BE2C (cell line): ENCODE results near the gene MEGF8.
A peak's percentile ranks its signal among the peaks of the same experiment; 100 is the strongest.

Source experiments
- DNase-seq: peaks from one replicate; pipeline ENCODE4 v3.0.0-alpha.2; 2020
- H3K27me3 ChIP-seq: fragments of 250-450 bp; sonication (Bioruptor Pico); 2 replicates; pipeline ENCODE4 v1.5.1; 2020; ENCODE audit warnings: mild to moderate bottlenecking
- H3K36me3 ChIP-seq: fragments of 250-450 bp; sonication (Bioruptor Pico); 2 replicates; pipeline ENCODE4 v1.5.1; 2020; ENCODE audit warnings: mild to moderate bottlenecking
- H3K4me1 ChIP-seq: fragments of 250-450 bp; sonication (Bioruptor Pico); 2 replicates; pipeline ENCODE4 v1.5.1; 2020
- H3K4me3 ChIP-seq: 2 replicates; pipeline ENCODE4 v1.5.1; 2011; ENCODE audit warnings: low read depth, low read length
- H3K9me3 ChIP-seq: fragments of 250-450 bp; sonication (Bioruptor Pico); 2 replicates; pipeline ENCODE4 v1.5.1; 2020
- TF ChIP-seq, protein P1 (sequence below): IDR thresholded peaks from 2 replicates; pipeline ENCODE4 v1.5.1; 2012; ENCODE audit warnings: mild to moderate bottlenecking, low read depth, low read length

The MEGF8 gene

DNA sequence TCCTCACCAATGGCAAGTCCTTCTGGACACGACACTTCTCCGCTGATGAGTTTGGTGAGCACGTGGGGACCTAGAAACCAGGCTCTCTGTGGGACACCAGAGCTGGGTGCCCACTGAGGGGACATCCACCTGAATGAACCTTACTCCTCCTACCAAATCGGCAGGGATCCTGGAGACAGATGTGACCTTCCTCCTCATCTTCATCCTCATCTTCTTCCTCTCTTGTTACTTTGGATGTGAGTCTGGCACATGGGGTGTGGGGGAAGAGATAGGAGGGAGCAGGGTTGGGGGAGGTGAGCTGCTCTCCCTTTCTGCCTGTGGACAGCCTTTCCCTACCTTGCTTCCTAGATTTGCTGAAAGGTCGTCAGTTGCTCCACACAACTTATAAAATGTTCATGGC is 10.4 kb upstream of the MEGF8 start:
- peaks cover 9% of the 10 kb centered on the region; the same call in 1 of the 2 replicates for H3K36me3 ChIP-seq
- TF ChIP-seq, protein P1, sequence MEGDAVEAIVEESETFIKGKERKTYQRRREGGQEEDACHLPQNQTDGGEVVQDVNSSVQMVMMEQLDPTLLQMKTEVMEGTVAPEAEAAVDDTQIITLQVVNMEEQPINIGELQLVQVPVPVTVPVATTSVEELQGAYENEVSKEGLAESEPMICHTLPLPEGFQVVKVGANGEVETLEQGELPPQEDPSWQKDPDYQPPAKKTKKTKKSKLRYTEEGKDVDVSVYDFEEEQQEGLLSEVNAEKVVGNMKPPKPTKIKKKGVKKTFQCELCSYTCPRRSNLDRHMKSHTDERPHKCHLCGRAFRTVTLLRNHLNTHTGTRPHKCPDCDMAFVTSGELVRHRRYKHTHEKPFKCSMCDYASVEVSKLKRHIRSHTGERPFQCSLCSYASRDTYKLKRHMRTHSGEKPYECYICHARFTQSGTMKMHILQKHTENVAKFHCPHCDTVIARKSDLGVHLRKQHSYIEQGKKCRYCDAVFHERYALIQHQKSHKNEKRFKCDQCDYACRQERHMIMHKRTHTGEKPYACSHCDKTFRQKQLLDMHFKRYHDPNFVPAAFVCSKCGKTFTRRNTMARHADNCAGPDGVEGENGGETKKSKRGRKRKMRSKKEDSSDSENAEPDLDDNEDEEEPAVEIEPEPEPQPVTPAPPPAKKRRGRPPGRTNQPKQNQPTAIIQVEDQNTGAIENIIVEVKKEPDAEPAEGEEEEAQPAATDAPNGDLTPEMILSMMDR: no peak
- H3K4me3 ChIP-seq: no peak overlapping the region; the same call in 1 of the 2 replicates
- H3K4me1 ChIP-seq: no peaks in the 10 kb centered on the region
- H3K27me3 ChIP-seq: no peaks in the 10 kb centered on the region
- no peak for DNase-seq
- H3K9me3 ChIP-seq: no peaks in the 10 kb centered on the region

DNA sequence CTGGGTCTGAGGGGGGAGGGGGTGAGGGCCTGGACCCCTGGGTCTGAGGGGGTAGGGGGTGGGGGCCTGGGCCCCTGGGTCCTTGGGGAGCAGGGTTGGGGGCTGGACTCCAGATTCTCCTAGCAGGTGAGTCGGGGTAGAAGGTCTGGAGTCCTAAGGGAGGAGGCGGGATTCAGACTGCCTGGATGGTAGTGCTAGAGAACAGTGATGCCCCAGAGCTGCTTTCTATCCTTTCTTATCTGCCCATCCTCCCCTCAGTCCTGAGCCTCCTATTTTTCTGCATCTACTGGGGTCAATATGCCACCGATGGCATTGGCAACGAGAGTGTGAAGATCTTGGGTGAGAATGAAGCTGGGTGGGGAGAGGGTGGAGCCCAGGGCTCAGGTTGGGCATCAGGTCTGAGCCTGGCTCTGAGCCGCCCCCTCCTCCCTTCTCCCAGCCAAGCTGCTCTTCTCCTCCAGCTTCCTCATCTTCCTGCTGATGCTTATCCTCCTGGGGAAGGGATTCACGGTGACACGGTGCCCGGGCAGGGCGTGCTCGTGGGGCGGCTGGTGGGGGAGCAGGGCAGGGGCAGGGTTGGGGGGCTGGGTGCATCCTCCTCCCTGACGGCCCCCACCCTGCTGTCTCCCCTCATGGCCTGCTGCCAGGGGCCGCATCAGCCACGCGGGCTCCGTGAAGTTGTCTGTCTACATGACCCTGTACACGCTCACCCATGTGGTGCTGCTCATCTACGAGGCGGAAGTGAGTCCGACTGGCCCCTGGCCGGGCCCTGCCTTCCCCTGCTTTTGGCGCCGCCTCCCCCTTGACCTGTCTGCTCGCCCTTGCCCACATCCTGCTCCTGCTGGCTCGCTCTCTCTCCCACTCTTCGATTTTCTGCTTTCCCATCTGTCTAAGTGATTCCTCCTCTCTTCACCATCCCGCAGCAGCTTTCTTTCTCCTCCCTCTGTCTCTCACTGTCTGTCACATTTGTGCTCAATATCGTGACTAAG is 8.9 kb upstream of the MEGF8 start:
- Histone ChIP-seq H3K4me1 (no peaks in the 10 kb centered on the region), H3K36me3 (peaks cover 9% of the 10 kb centered on the region; the same call in 1 of the 2 replicates), H3K4me3 (peak overlapping the region; percentile 51), H3K27me3 (no peaks in the 10 kb centered on the region), H3K9me3 (no peaks in the 10 kb centered on the region)
- TF ChIP-seq, protein P1: no peak
- peak; percentile 78 for DNase-seq

DNA sequence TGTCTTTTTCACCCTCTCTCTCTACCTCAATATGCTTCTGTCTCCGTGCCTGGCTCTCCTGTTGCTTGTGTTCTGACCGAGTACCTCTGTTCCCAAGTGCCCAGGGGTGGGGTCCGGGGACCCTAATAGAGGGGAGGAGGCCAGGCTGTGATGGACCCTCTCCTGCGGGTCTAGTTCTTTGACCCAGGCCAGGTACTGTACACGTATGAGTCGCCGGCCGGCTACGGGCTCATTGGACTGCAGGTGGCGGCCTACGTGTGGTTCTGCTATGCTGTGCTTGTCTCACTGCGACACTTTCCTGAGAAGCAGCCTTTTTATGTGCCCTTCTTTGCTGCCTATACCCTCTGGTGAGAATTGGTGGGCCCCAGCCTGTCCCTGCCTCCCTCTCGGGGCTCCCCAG is 7.9 kb upstream of the MEGF8 start:
- no peaks in the 10 kb centered on the region for H3K4me1 ChIP-seq
- TF ChIP-seq, protein P1: no peak
- no peak for DNase-seq

DNA sequence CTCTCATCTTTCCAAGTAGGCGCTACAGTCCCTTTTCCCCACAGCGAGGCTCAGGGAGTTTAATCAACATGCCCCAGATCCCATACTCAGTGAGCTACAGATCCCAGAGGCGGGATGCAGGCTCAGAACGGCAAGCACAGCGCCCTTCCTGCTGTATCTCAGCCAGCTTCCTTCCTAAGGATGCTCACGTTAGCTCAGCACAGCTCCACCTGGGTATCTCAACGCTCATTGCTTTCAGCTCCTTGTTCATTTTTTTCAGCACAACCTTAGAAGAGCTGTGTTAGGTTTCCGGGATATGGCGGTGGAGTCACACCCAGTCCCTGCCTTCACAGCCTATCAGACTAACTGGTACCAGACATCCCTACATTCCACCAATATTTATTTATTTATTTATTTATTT is 3.1 kb upstream of the MEGF8 start:
- Histone ChIP-seq H3K4me3 (no peak overlapping the region), H3K4me1 (no peaks in the 10 kb centered on the region; the same call in 1 of the 2 replicates), H3K9me3 (no peaks in the 10 kb centered on the region), H3K27me3 (no peaks in the 10 kb centered on the region), H3K36me3 (no peaks in the 10 kb centered on the region)
- TF ChIP-seq, protein P1: no peak
- no peak for DNase-seq

More for the DNA sequence above, 7.9 kb upstream of the MEGF8 start:
- Histone ChIP-seq H3K27me3 (no peaks in the 10 kb centered on the region), H3K9me3 (no peaks in the 10 kb centered on the region), H3K4me3 (peak overlapping the region; percentile 51; the same call in 1 of the 2 replicates), H3K36me3 (peaks cover 9% of the 10 kb centered on the region; the same call in 1 of the 2 replicates)

DNA sequence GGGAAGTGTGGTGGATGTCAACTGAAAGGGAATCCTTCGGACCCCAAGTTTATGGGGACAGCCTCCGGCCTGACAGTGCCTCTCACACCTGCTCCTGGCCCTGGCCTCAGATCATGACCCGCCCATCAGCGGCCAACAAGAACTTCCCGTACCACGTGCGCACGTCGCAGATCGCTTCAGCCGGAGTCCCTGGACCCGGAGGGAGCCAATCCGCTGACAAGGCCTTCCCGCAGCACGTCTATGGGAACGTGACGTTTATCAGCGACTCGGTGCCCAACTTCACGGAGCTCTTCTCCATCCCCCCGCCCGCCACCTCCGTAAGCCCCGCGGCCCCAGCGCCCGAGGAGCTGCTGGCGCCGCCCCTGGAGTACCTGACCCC is 2.0 kb upstream of the MEGF8 start:
- no peak for DNase-seq
- H3K4me1 ChIP-seq: no peaks in the 10 kb centered on the region; the same call in 1 of the 2 replicates
- TF ChIP-seq, protein P1: no peak
- no peaks in the 10 kb centered on the region for H3K27me3 ChIP-seq
- no peak overlapping the region for H3K4me3 ChIP-seq
- H3K36me3 ChIP-seq: no peaks in the 10 kb centered on the region
- no peaks in the 10 kb centered on the region for H3K9me3 ChIP-seq
